Heart right ventricle (tissue), 16 donors: ENCODE measurements around the gene SKIL. TPM values are rescaled to one million over a fixed set of nuclear protein-coding genes. Genes with fewer than 3 reads are reported as not detected.
A peak's percentile ranks its signal among the peaks of the same experiment; 100 is the strongest.

Experiments
- ATAC-seq, 8 donors: fragments of 200-7000 bp; cut with Tn5 transposase; one replicate each; pipeline ENCODE4 v1.9.1; 2020; ENCODE audit warnings: mild to moderate bottlenecking in 8 of 8, moderate library complexity in 8 of 8, moderate number of reproducible peaks in 1 of 8
- DNase-seq, 2 donors: peaks; one replicate each; pipeline ENCODE4 v3.0.0-alpha.2; 2020
- H3K27ac ChIP-seq, 10 donors: fragments of 200-600 bp; sonication (generic) in 2 of 10; one replicate each; pipeline versions ENCODE4 v1.5.0 to v1.8.0; 2020 to 2022; ENCODE audit warnings: mild to moderate bottlenecking in 3 of 10
- H3K27me3 ChIP-seq, 7 donors: fragments of 200-600 bp; one replicate each; pipeline ENCODE4 v1.8.0; 2021 to 2022; ENCODE audit warnings: mild to moderate bottlenecking in 2 of 7
- H3K36me3 ChIP-seq, 9 donors: fragments of 200-600 bp; sonication (generic) in 1 of 9; one replicate each; pipeline versions ENCODE4 v1.5.0 to v1.8.0; 2020 to 2022; ENCODE audit warnings: mild to moderate bottlenecking in 2 of 9
- H3K4me1 ChIP-seq, 9 donors: fragments of 200-600 bp; sonication (generic) in 1 of 9; one replicate each; pipeline versions ENCODE4 v1.5.0 to v1.8.0; 2020 to 2022; ENCODE audit warnings: mild to moderate bottlenecking in 4 of 9
- H3K4me3 ChIP-seq, 10 donors: fragments of 200-600 bp; sonication (generic) in 2 of 10; one replicate each; pipeline versions ENCODE4 v1.5.0 to v1.8.0; 2020 to 2022; ENCODE audit warnings: mild to moderate bottlenecking in 7 of 10, moderate library complexity in 2 of 10
- H3K9me3 ChIP-seq, 11 donors: fragments of 200-600 bp in 10 of 11; sonication (generic) in 2 of 11; one replicate each; pipeline versions ENCODE4 v1.5.0 to v1.8.0; 2013 to 2022; ENCODE audit warnings: mild to moderate bottlenecking in 2 of 11, control low read depth in 1 of 11, moderate library complexity in 1 of 11
- WGBS, 2 donors: extraction: QIAGEN DNeasy Blood & Tissue Kit; methylation state at CpG; one replicate each; pipeline ENCODE4 v1.1.7; 2013; ENCODE audit warnings: inconsistent platforms in 1 of 2; 5-methylcytosine and 5-hydroxymethylcytosine counted together
- intact Hi-C, 10 donors: fragments of 100-400 bp; cut with DNase I; formaldehyde crosslinking; loops; one replicate each; pipeline versions ENCODE4 v1.11.1 to v1.14.2; 2022
- polyA plus RNA-seq, 2 donors: library from polyadenylated mRNA; stranded (reverse); fragments of 200-250 nt; gene quantifications; one replicate each; pipeline ENCODE4 v1.2.3, GENCODE V29; 2013
- total RNA-seq, 10 donors: library from RNA; stranded (reverse); fragmentation: NEBNext Ultra II Directional in 3 of 10; extraction: Animal tissue kit (Norgen Biotek cat#: 25700) in 3 of 10; gene quantifications; one replicate each; pipeline versions ENCODE4 v1.2.1 to v1.2.4, GENCODE V29; 2021 to 2023
- TF ChIP-seq, protein P1 (sequence below), 9 donors: fragments of 200-600 bp; sonication (generic) in 2 of 9; IDR thresholded peaks; one replicate each; pipeline versions ENCODE4 v1.5.0 to v1.8.0; 2021 to 2022; ENCODE audit warnings: antibody characterized with exemption in 9 of 9, mild to moderate bottlenecking in 5 of 9, moderate library complexity in 1 of 9
- donor health status: Arrhythmogenic right ventricular cardiomyopathy.
- donor health status: ischemic (EF 13 %, LVEDD 7.1; RV severe dilation, severe dysfunction).
- donor health status: healthy with polysubstance abuse.
- donor health status: DM: no; HTN: yes; CAD: no.
- donor health status: DM: no; HTN: no; CAD: no.
- donor health status: ischemic (EF 25% LVEDD 6.9; RV normal size, moderate dysfunction).
- donor health status: ischemic (EF 25% LVEDD 5.7; RV mildly dilated, moderate dysfunction).
- donor health status: healthy.
- donor health status: DM: yes; HTN: yes; CAD: no.
- donor health status: Ischemic cardiomyopathy.
- donor health status: ischemic (EF 35%, LVEDD 5.7; RV mildly dilated, moderate dysfunction).
- donor health status: nonischemic (EF 11% LVEDD 7.7; RV severe dilation, severe dysfunction).
- donor health status: DM: yes; HTN: yes; CAD: no.
- donor health status: PGD.
- donor health status: ischemic (EF 29% LVEDD 5.4; RV normal size, mild dysfunction).
- donor health status: nonischemic (EF 23%, LVEDD 6.1; RV moderate dilation, normal function).

Gene SKIL
- total and polyA plus RNA-seq, 12 donors, result 4.9 to 32.1 (median 24.3) TPM

DNA sequence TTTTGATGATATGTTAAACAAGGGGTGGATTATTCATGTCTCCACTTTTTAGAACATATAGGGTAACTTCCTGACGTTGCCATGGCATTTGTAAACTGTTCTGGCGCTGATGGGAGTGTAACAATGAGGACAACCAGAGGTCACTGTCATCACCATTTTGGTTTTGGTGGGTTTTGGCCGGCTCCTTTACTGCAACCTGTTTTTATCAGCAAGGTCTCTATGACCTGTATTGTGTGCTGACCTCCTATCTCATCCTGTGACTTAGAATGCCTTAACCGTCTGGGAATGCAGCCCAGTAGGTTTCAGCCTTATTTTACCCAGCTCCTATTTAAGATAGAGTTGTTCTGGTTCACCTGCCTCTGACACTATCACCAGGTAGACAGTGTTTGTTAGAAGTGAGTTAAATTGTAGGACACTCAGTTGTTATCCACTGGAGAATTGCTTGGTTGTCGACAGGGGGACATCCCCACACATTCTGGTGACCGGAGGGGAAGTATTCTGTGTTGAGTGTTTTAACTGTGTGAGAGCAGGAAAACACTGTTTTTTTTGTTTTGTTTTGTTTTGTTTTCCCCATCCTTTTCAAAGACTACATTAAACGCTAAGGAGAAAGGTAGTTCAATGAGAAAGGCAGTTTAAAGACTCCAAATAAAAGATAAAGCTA, 36.9 kb upstream of the SKIL start:
- intact Hi-C loops, result no loop called here
- no peak for ATAC-seq

DNA sequence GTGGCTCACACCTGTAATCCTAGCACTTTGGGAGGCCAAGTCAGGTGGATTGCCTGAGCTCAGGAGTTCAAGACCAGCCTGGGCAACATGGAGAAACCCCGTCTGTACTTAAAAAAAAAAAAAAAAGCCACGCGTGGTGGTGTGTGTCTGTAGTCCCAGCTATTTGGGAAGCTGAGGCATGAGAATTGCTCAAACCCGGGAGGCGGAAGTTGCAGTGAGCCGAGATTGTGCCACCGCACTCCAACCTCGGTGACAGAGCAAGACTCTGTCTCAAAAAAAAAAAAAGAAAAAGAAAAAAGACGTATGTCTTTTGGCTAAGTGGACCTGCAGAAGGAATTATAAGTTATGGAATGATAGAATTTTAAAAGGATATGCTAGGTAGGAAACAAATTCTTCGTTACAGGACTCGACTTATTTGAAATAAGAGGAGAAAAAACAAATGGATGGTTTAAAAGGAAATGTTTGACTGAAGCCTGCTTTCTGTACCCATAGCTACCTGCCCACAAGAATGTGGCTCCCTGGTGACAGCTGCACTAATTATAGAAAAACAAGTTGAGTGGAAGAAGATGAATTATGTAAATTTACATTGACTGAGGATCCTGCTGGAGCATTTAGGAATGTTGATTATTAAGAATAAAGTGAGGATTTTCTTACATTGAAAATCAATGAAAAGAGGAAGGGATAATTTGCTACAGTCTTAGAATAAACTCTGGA, 36.0 kb upstream of the SKIL start:
- Histone ChIP-seq H3K4me3 (no peak overlapping the region), H3K27me3 (no peaks in the 10 kb centered on the region), H3K9me3 (peaks cover 0 to 1% (median 0%) of the 10 kb centered on the region in 11 donors), H3K36me3 (no peaks in the 10 kb centered on the region), H3K27ac (no peak overlapping the region), H3K4me1 (peaks cover 0 to 16% (median 0%) of the 10 kb centered on the region in 9 donors)
- intact Hi-C loops, result no loop called here
- WGBS, 2 donors, result 89 to 92% methylated on average over 11 of the region's 11 CpGs
- TF ChIP-seq, protein P1, sequence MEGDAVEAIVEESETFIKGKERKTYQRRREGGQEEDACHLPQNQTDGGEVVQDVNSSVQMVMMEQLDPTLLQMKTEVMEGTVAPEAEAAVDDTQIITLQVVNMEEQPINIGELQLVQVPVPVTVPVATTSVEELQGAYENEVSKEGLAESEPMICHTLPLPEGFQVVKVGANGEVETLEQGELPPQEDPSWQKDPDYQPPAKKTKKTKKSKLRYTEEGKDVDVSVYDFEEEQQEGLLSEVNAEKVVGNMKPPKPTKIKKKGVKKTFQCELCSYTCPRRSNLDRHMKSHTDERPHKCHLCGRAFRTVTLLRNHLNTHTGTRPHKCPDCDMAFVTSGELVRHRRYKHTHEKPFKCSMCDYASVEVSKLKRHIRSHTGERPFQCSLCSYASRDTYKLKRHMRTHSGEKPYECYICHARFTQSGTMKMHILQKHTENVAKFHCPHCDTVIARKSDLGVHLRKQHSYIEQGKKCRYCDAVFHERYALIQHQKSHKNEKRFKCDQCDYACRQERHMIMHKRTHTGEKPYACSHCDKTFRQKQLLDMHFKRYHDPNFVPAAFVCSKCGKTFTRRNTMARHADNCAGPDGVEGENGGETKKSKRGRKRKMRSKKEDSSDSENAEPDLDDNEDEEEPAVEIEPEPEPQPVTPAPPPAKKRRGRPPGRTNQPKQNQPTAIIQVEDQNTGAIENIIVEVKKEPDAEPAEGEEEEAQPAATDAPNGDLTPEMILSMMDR (IDR thresholded peaks at IDR 0.05), result no peak
- no peak for ATAC-seq
- DNase-seq, result no peak

More for the DNA sequence above, 36.9 kb upstream of the SKIL start:
- no peak for DNase-seq
- Histone ChIP-seq H3K9me3 (no peaks in the 10 kb centered on the region), H3K4me1 (peaks cover 0 to 18% (median 0%) of the 10 kb centered on the region in 9 donors), H3K27me3 (no peaks in the 10 kb centered on the region), H3K27ac (peak overlapping the region in 1 of 10 donors; percentile 37), H3K4me3 (no peak overlapping the region), H3K36me3 (no peaks in the 10 kb centered on the region)
- TF ChIP-seq, protein P1 (IDR thresholded peaks at IDR 0.05), result no peak
- 27 to 35% methylated on average over 7 of the region's 7 CpGs for WGBS, 2 donors

DNA sequence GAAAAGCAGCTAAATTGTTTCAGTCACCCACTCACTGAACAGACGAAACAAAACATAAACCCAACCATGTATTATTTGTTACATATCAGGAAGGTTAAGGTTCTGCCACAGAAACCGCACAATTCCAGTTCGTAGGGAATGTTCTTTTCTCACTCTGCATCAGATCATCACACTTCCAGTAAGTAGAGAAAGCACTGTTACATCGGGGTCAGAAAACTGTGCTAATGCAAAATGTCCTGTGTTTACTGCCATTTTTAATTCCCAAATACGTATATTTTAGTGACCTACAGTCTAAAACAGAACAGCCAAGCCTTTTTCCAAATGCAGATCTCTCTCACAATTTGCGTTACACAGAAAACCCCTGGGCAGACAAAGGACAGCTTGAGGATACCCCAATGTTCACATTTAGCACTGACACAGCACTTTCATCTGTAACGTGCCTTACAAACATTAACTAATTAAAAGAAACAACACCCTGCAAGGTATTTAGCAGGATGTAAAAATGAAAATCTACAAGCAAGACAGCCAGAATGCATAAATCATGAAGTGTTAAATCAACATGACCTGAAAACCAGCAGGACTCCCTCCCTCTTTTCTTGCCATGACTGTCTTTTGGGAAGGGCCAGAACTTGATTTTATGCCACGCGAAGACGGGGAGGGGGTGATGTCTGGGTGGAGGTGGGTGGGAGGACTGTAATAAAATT, 34.8 kb upstream of the SKIL start:
- TF ChIP-seq, protein P1 (IDR thresholded peaks at IDR 0.05), result no peak
- intact Hi-C loops, result no loop called here
- H3K27me3 ChIP-seq, result no peaks in the 10 kb centered on the region
- H3K27ac ChIP-seq, result no peak overlapping the region
- no peaks in the 10 kb centered on the region for H3K36me3 ChIP-seq
- H3K4me1 ChIP-seq, result peaks cover 0 to 11% (median 0%) of the 10 kb centered on the region in 9 donors
- no peak for ATAC-seq
- peaks cover 0 to 14% (median 0%) of the 10 kb centered on the region in 11 donors for H3K9me3 ChIP-seq
- 81 to 86% methylated on average over 10 of the region's 10 CpGs for WGBS, 2 donors
- no peak overlapping the region for H3K4me3 ChIP-seq
- no peak for DNase-seq

DNA sequence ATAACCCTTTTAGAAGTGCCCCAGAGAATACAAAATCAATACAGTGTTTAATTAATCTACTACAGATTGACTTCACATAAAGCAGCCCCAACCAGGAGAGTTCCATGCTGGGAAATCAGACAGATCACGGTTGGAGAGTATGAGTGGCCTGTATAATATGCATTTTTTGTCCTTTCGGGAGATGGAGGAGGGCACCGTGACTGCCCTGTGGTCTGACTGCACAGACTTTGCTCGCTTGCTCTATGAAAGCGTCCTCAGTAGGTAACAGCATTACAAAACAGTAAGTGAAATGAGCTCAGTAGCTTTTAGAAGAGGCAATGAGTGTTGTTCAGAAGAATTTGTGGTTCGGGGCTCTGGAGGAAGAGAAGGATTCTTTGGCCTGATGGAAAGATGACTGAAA, 34.2 kb upstream of the SKIL start:
- 84 to 94% methylated on average over 6 of the region's 6 CpGs for WGBS, 2 donors
- Histone ChIP-seq H3K9me3 (peaks cover 0 to 17% (median 0%) of the 10 kb centered on the region in 11 donors), H3K4me1 (peaks cover 0 to 11% (median 0%) of the 10 kb centered on the region in 9 donors), H3K27me3 (no peaks in the 10 kb centered on the region), H3K27ac (no peak overlapping the region), H3K36me3 (no peaks in the 10 kb centered on the region), H3K4me3 (no peak overlapping the region)
- DNase-seq, result no peak
- intact Hi-C loops, result no loop called here
- ATAC-seq, result no peak
- TF ChIP-seq, protein P1 (IDR thresholded peaks at IDR 0.05), result no peak
